Panc1 (cell line): ENCODE data around the gene RSRP1.

Experiments used
- CTCF ChIP-seq: fragments of 450-650 bp; IDR thresholded peaks from 2 replicates; pipeline ENCODE4 v1.5.1; 2017; ENCODE audit warnings: mild to moderate bottlenecking
- REST ChIP-seq, 2 experiments: IDR thresholded peaks; 2 replicates each; pipeline ENCODE4 v1.6.1; 2011 to 2012; ENCODE audit warnings: low read depth in 2 of 2, control low read depth in 1 of 2, low read length in 1 of 2, mild to moderate bottlenecking in 1 of 2, moderate library complexity in 1 of 2; ENCODE audit not compliant: insufficient read depth in 1 of 2

DNA sequence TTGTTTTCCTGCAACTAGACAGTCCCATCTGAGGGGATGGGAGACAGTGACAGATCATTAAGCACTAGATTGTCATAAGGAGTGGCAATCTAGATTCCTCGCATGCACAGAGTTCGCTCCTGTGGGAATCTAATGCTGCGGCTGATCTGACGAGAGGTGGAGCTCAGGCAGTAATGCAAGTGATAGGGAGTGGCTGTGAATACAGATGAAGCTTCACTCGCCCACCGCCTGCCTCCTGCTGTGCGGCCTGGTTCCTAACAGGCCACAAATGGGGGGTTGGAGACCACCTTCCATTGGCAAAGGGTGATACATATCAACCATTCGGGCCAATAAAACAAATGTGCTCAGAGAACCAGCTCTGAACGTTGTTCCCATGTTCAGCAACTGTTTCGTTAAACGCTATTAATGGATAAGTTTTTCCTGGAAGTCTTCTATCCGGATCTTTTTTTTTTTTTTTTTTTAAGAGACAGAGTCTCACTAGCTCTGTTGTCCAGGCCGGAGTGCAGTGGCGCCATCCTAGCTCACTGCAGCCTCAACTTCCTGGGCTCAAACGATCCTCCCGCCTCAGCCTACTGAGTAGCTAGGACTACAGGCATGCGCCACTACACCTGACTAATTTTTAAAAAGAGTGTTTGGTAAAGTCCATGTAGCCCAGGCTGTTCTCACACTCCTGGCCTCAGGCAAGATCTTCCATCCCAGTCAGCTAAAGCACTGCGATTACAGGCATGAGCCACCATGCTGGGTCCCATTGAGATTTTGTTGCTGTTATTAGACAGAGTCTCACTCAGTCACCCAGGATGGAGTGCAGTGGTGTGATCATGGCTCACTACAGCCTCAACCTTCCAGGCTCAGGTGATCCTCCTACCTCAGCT, 8.7 kb upstream of the RSRP1 start:
- TF ChIP-seq CTCF (no peak), REST (IDR thresholded peaks at IDR 0.05; ENCODE audit: insufficient read depth in 1 of 2, low read depth in 2 of 2, low read length in 1 of 2) (no peak)
